Colonic mucosa (tissue), 4 donors: Measurements from ENCODE around the gene RECQL5. TPM values are rescaled to one million over a fixed set of nuclear protein-coding genes. Genes with fewer than 3 reads are reported as not detected.
A peak's percentile ranks its signal among the peaks of the same experiment; 100 is the strongest.

Experiments
- DNase-seq: peaks from one replicate; pipeline ENCODE4 v3.0.0-alpha.2; 2020
- H3K27ac ChIP-seq: fragments of 200-600 bp; one replicate; pipeline ENCODE4 v1.8.0; 2021
- H3K27me3 ChIP-seq: fragments of 200-600 bp; one replicate; pipeline ENCODE4 v1.8.0; 2021
- H3K36me3 ChIP-seq: fragments of 200-600 bp; one replicate; pipeline ENCODE4 v1.8.0; 2021
- H3K4me1 ChIP-seq: fragments of 200-600 bp; one replicate; pipeline ENCODE4 v1.8.0; 2021; ENCODE audit warnings: mild to moderate bottlenecking
- H3K4me3 ChIP-seq: fragments of 200-600 bp; one replicate; pipeline ENCODE4 v1.8.0; 2021
- H3K9ac ChIP-seq, 2 donors: one replicate each; pipeline ENCODE4 v1.7.0; 2013; ENCODE audit warnings: control low read depth in 2 of 2, low read depth in 2 of 2, low read length in 2 of 2
- H3K9me3 ChIP-seq: fragments of 200-600 bp; one replicate; pipeline ENCODE4 v1.8.0; 2021
- CTCF ChIP-seq: fragments of 200-600 bp; IDR thresholded peaks from one replicate; pipeline ENCODE4 v1.8.0; 2022; ENCODE audit warnings: antibody characterized with exemption, mild to moderate bottlenecking
- intact Hi-C: fragments of 100-400 bp; cut with DNase I; formaldehyde crosslinking; loops from one replicate; pipeline ENCODE4 v1.14.1; 2022
- total RNA-seq, 2 donors: library from RNA; stranded (reverse); fragmentation: NEBNext Ultra II Directional in 1 of 2; extraction: Animal tissue kit (Norgen Biotek cat#: 25700) in 1 of 2; gene quantifications; one replicate each; pipeline ENCODE4 v1.2.1, GENCODE V29; 2021
- donor health status: healthy.
- donor health status: DM: no; HTN: no; CAD: no.
- donor health status: DM: no; HTN: no; CAD: no.

RECQL5 gene
- total RNA-seq, 2 donors from 2014 or later = 18.7 to 43.1 TPM

- no peak for TF ChIP-seq CTCF
- Histone ChIP-seq H3K27ac (peak overlapping the region; percentile 55), H3K9ac (peak overlapping the region in 1 of 2 donors; percentile 35), H3K9me3 (no peaks in the 10 kb centered on the region), H3K4me1 (peaks cover 3% of the 10 kb centered on the region), H3K27me3 (no peaks in the 10 kb centered on the region), H3K36me3 (no peaks in the 10 kb centered on the region), H3K4me3 (no peak overlapping the region)
- DNase-seq = peak; percentile 64
- intact Hi-C loops = no loop called here
Observed at GRCh38 chr17:75684924-75685323, 18.0 kb upstream of the RECQL5 start.

GRCh38 chr17:75684249-75684648 lies 17.3 kb upstream of the RECQL5 start:
- Histone ChIP-seq H3K4me1 (peaks cover 6% of the 10 kb centered on the region), H3K4me3 (no peak overlapping the region), H3K27ac (peak overlapping the region; percentile 55), H3K36me3 (no peaks in the 10 kb centered on the region), H3K9me3 (no peaks in the 10 kb centered on the region), H3K27me3 (no peaks in the 10 kb centered on the region), H3K9ac (no peak overlapping the region)
- TF ChIP-seq CTCF = no peak
- intact Hi-C loops = no loop called here
- DNase-seq = no peak

DNA sequence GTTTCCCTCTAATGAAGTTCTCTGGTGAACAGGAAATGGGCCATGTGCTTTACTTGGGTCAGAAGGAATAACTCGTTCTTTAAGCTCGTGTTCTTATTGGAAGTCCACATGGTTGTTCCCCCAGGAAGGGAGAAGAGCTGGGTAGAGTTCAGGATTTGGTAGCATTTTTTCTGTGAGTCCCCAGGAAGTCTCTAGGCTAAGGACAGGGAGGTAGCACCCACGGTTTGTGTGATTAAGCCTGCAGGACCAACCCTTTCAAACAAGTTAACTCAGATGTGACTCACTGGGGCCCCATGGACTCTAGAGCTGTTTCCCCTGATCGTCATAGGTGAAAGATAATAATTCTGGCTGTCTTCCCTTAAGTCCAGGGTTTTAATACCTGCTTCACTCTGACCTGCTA lies 16.6 kb upstream of the RECQL5 start:
- DNase-seq = no peak
- Histone ChIP-seq H3K9me3 (no peaks in the 10 kb centered on the region), H3K27ac (peak overlapping the region; percentile 55), H3K36me3 (no peaks in the 10 kb centered on the region), H3K9ac (no peak overlapping the region), H3K27me3 (no peaks in the 10 kb centered on the region), H3K4me3 (no peak overlapping the region), H3K4me1 (peaks cover 8% of the 10 kb centered on the region)
- TF ChIP-seq CTCF = no peak
- intact Hi-C loops = no loop called here

GRCh38 chr17:75681289-75681688 lies 14.3 kb upstream of the RECQL5 start:
- no peaks in the 10 kb centered on the region for H3K27me3 ChIP-seq
- peaks cover 5% of the 10 kb centered on the region for H3K4me1 ChIP-seq
- no peaks in the 10 kb centered on the region for H3K36me3 ChIP-seq
- TF ChIP-seq CTCF = no peak
- no peak overlapping the region for H3K9ac ChIP-seq
- no peak overlapping the region for H3K4me3 ChIP-seq
- intact Hi-C loops = no loop called here
- H3K27ac ChIP-seq = no peak overlapping the region
- H3K9me3 ChIP-seq = no peaks in the 10 kb centered on the region
- DNase-seq = no peak

- H3K27ac ChIP-seq = peak overlapping the region; percentile 73
- TF ChIP-seq CTCF = no peak
- peaks cover 5% of the 10 kb centered on the region for H3K4me1 ChIP-seq
- DNase-seq = no peak
- H3K27me3 ChIP-seq = no peaks in the 10 kb centered on the region
- no peaks in the 10 kb centered on the region for H3K9me3 ChIP-seq
- H3K36me3 ChIP-seq = no peaks in the 10 kb centered on the region
- no peak overlapping the region for H3K4me3 ChIP-seq
- H3K9ac ChIP-seq = no peak overlapping the region
- intact Hi-C loops = no loop called here
Observed at GRCh38 chr17:75680431-75680830, 13.5 kb upstream of the RECQL5 start.
